Testis (tissue), 2 donors: ENCODE measurements around the gene PPHLN1.

Experiments
- CTCF ChIP-seq, 3 experiments: fragments of 450-650 bp in 2 of 3; fragments of 200-600 bp in 1 of 3; sonication (generic) in 1 of 3; IDR thresholded peaks; one replicate each; pipeline ENCODE4 v1.5.1; 2016 to 2019; ENCODE audit warnings: antibody characterized with exemption in 3 of 3, mild to moderate bottlenecking in 2 of 3, moderate library complexity in 1 of 3
- POLR2A ChIP-seq: fragments of 450-650 bp; IDR thresholded peaks from one replicate; pipeline ENCODE4 v1.6.1; 2017; ENCODE audit warnings: antibody characterized with exemption, mild to moderate bottlenecking, moderate library complexity

GRCh38 chr12:42450248-42450647 is 124.3 kb downstream of the PPHLN1 start:
- TF ChIP-seq CTCF (IDR thresholded peaks at IDR 0.05), result no peak
- TF ChIP-seq POLR2A, result no peak
